Smooth muscle cell (in vitro differentiated cells): Measurements from ENCODE around the gene PHETA2. TPM values are rescaled to one million over a fixed set of nuclear protein-coding genes. Genes with fewer than 3 reads are reported as not detected.

Experiments used
- DNase-seq: peaks from one replicate; lab custom pipeline; 2025; ENCODE audit not compliant: unreplicated experiment; lab: John Stamatoyannopoulos, UW
- H2AFZ ChIP-seq: fragments of 200-600 bp; sonication (generic); 2 replicates; pipeline ENCODE4 v1.6.0; 2016; ENCODE audit warnings: antibody characterized with exemption, low read depth, mild to moderate bottlenecking
- H3F3A ChIP-seq: fragments of 200-600 bp; sonication (generic); 2 replicates; pipeline ENCODE4 v1.6.0; 2017; ENCODE audit warnings: antibody characterized with exemption, low read depth
- H3K27ac ChIP-seq: fragments of 200-600 bp; sonication (generic); 2 replicates; pipeline ENCODE4 v1.5.1; 2016; ENCODE audit warnings: low read depth, mild to moderate bottlenecking
- H3K27me3 ChIP-seq: fragments of 200-600 bp; sonication (generic); 2 replicates; pipeline ENCODE4 v1.6.1; 2016; ENCODE audit warnings: low read depth, mild to moderate bottlenecking
- H3K36me3 ChIP-seq: fragments of 200-600 bp; sonication (generic); 2 replicates; pipeline ENCODE4 v1.5.1; 2016; ENCODE audit warnings: low read depth
- H3K4me1 ChIP-seq: fragments of 200-600 bp; sonication (generic); 2 replicates; pipeline ENCODE4 v1.5.1; 2016; ENCODE audit warnings: low read depth
- H3K4me2 ChIP-seq: fragments of 200-600 bp; sonication (generic); 2 replicates; pipeline ENCODE4 v1.6.0; 2016; ENCODE audit warnings: mild to moderate bottlenecking
- H3K4me3 ChIP-seq: fragments of 200-600 bp; sonication (generic); 2 replicates; pipeline ENCODE4 v1.5.1; 2016; ENCODE audit warnings: mild to moderate bottlenecking
- H3K79me2 ChIP-seq: fragments of 200-600 bp; sonication (generic); 2 replicates; pipeline ENCODE4 v1.6.0; 2016; ENCODE audit warnings: low read depth, mild to moderate bottlenecking
- H3K9ac ChIP-seq: fragments of 200-600 bp; sonication (generic); 2 replicates; pipeline ENCODE4 v1.6.0; 2016; ENCODE audit warnings: low read depth
- H3K9me3 ChIP-seq: fragments of 200-600 bp; sonication (generic); replicated peaks from 2 replicates; pipeline ENCODE4 v1.5.1; 2016; ENCODE audit warnings: low read depth
- H4K20me1 ChIP-seq: fragments of 200-600 bp; sonication (generic); 2 replicates; pipeline ENCODE4 v1.6.0; 2016; ENCODE audit warnings: low read depth
- CTCF ChIP-seq: fragments of 200-600 bp; sonication (generic); IDR thresholded peaks from 2 replicates; pipeline ENCODE4 v1.5.1; 2017; ENCODE audit warnings: borderline replicate concordance, mild to moderate bottlenecking, antibody characterized with exemption; ENCODE audit not compliant: insufficient read depth, poor library complexity, severe bottlenecking
- WGBS: methylation state at CpG from one replicate; pipeline ENCODE4 v1.1.7; 2016; ENCODE audit warnings: low lambda C conversion rate; 5-methylcytosine and 5-hydroxymethylcytosine counted together
- polyA plus RNA-seq: library from polyadenylated mRNA; unstranded; fragments of >200 nt; fragmentation: Nextera tagmentation; extraction: Ambion mirVana; gene quantifications from 2 replicates; pipeline ENCODE4 v1.2.1, GENCODE V29; 2016
- total RNA-seq: library from RNA; depleted of rRNA; stranded (reverse); fragments of >200 nt; gene quantifications from 2 replicates; pipeline ENCODE4 v1.2.3, GENCODE V29; 2014

PHETA2 gene
- total and polyA plus RNA-seq, 2 experiments from 2014 or later: 6.7 to 15.9 TPM

- no peak overlapping the region for H3K27ac ChIP-seq
Measured at GRCh38 chr22:42033263-42034181, 40.5 kb upstream of the PHETA2 start.

GRCh38 chr22:42035256-42035655 is 38.8 kb upstream of the PHETA2 start:
- Histone ChIP-seq H3K4me3 (no peak overlapping the region), H3K4me2 (no peak overlapping the region), H3F3A (no peaks in the 10 kb centered on the region), H3K27me3 (no peaks in the 10 kb centered on the region), H3K27ac (no peak overlapping the region), H4K20me1 (no peaks in the 10 kb centered on the region), H3K9me3 (no peaks in the 10 kb centered on the region), H3K36me3 (no peaks in the 10 kb centered on the region), H3K4me1 (no peaks in the 10 kb centered on the region), H3K9ac (no peak overlapping the region), H3K79me2 (no peaks in the 10 kb centered on the region), H2AFZ (no peak overlapping the region)
- no peak for TF ChIP-seq CTCF
- no peak for DNase-seq
- WGBS: 90% methylated on average over 8 of the region's 8 CpGs

More at GRCh38 chr22:42033263-42034181, 40.5 kb upstream of the PHETA2 start:
- no peak for DNase-seq
- no peaks in the 10 kb centered on the region for H3K36me3 ChIP-seq
- no peak for TF ChIP-seq CTCF
- H3K9me3 ChIP-seq: no peaks in the 10 kb centered on the region
- no peak overlapping the region for H3K4me3 ChIP-seq
- H3K9ac ChIP-seq: no peak overlapping the region
- H3K4me2 ChIP-seq: no peak overlapping the region
- no peak overlapping the region for H2AFZ ChIP-seq
- no peaks in the 10 kb centered on the region for H4K20me1 ChIP-seq
- H3K4me1 ChIP-seq: no peaks in the 10 kb centered on the region
- H3K27me3 ChIP-seq: no peaks in the 10 kb centered on the region
- H3F3A ChIP-seq: no peaks in the 10 kb centered on the region
- H3K79me2 ChIP-seq: no peaks in the 10 kb centered on the region
- 85% methylated on average over 5 of the region's 5 CpGs for WGBS

- H3K36me3 ChIP-seq: no peaks in the 10 kb centered on the region
- no peak for TF ChIP-seq CTCF
- WGBS: 94% methylated on average over 5 of the region's 5 CpGs
- H3K27ac ChIP-seq: no peak overlapping the region
- no peak overlapping the region for H2AFZ ChIP-seq
- H3K9me3 ChIP-seq: peaks cover 4% of the 10 kb centered on the region
- no peak overlapping the region for H3K4me2 ChIP-seq
- DNase-seq: no peak
- H3K4me3 ChIP-seq: no peak overlapping the region
- no peaks in the 10 kb centered on the region for H3F3A ChIP-seq
- H3K27me3 ChIP-seq: no peaks in the 10 kb centered on the region
- no peak overlapping the region for H3K9ac ChIP-seq
- no peaks in the 10 kb centered on the region for H4K20me1 ChIP-seq
- no peaks in the 10 kb centered on the region for H3K4me1 ChIP-seq
- H3K79me2 ChIP-seq: no peaks in the 10 kb centered on the region
Measured at GRCh38 chr22:42039271-42039670, 34.8 kb upstream of the PHETA2 start.

- no peak overlapping the region for H3K4me2 ChIP-seq
- no peaks in the 10 kb centered on the region for H3F3A ChIP-seq
- no peak for DNase-seq
- H3K36me3 ChIP-seq: no peaks in the 10 kb centered on the region
- TF ChIP-seq CTCF: no peak
- H3K79me2 ChIP-seq: no peaks in the 10 kb centered on the region
- no peak overlapping the region for H3K9ac ChIP-seq
- H3K4me3 ChIP-seq: no peak overlapping the region
- no peak overlapping the region for H2AFZ ChIP-seq
- H3K27ac ChIP-seq: no peak overlapping the region
- H3K9me3 ChIP-seq: peaks cover 4% of the 10 kb centered on the region
- no peaks in the 10 kb centered on the region for H4K20me1 ChIP-seq
- no peaks in the 10 kb centered on the region for H3K4me1 ChIP-seq
- no peaks in the 10 kb centered on the region for H3K27me3 ChIP-seq
Measured at GRCh38 chr22:42041784-42042183, 32.3 kb upstream of the PHETA2 start.
